Endothelial cell of umbilical vein (primary cell): Measurements from ENCODE around the gene OR2AG2. TPM values are rescaled to one million over a fixed set of nuclear protein-coding genes. Genes with fewer than 3 reads are reported as not detected.

Source experiments
- BruUV-seq: library from RNA; stranded (reverse); fragments of 400-500 nt; replicated peaks from 2 replicates; lab custom pipeline; 2021; lab: Mats Ljungman, UMichigan
- CTCF ChIA-PET: fragments of 300-600, 350-600 bp; sonication (Branson Sonifier 250); formaldehyde crosslinking; loops from one replicate; lab custom pipeline; 2021; ENCODE audit warnings: antibody characterized with exemption, inconsistent platforms; lab: Charles Lee
- POLR2A ChIA-PET: fragments of 300-600, 350-600 bp; sonication (Branson Sonifier 250); formaldehyde crosslinking; loops from one replicate; lab custom pipeline; 2021; ENCODE audit warnings: antibody characterized with exemption, inconsistent platforms; lab: Charles Lee
- DNase-seq: peaks from one replicate; pipeline ENCODE4 v3.0.0-alpha.2; 2011; ENCODE audit warnings: low read depth, low spot score
- FAIRE-seq: peaks from 2 replicates; lab custom pipeline; 2011; peaks lifted over from hg19 to GRCh38; lab: Jason Lieb, UNC
- H2AFZ ChIP-seq: 2 replicates; pipeline ENCODE4 v1.6.0; 2012; ENCODE audit warnings: low read depth, low read length, control low read depth, inconsistent platforms
- H3K27ac ChIP-seq: 2 replicates; pipeline ENCODE4 v1.5.1; 2011; ENCODE audit warnings: low read depth, mild to moderate bottlenecking, control low read depth, low read length, moderate library complexity; ENCODE audit not compliant: insufficient read depth
- H3K27me3 ChIP-seq, 2 experiments: 2 replicates each; pipeline versions ENCODE4 v1.6.0 to v1.6.1; 2011; ENCODE audit warnings: low read length in 2 of 2, mixed read lengths in 1 of 2; ENCODE audit not compliant: control insufficient read depth in 2 of 2, insufficient read depth in 2 of 2
- H3K36me3 ChIP-seq, 2 experiments: 2 replicates in 1 of 2; 3 replicates in 1 of 2; pipeline ENCODE4 v1.5.1; 2011; ENCODE audit warnings: low read length in 2 of 2, mild to moderate bottlenecking in 1 of 2, moderate library complexity in 1 of 2; ENCODE audit not compliant: control insufficient read depth in 2 of 2, insufficient read depth in 2 of 2; ENCODE audit errors: extremely low read depth in 1 of 2
- H3K4me1 ChIP-seq: 3 replicates; pipeline ENCODE4 v1.5.1; 2011; ENCODE audit warnings: mild to moderate bottlenecking, low read length; ENCODE audit not compliant: control insufficient read depth, insufficient read depth; ENCODE audit errors: extremely low read depth
- H3K4me2 ChIP-seq: 2 replicates; pipeline ENCODE4 v1.6.1; 2011; ENCODE audit warnings: low read length, control low read depth, mixed read lengths; ENCODE audit not compliant: insufficient read depth
- H3K4me3 ChIP-seq, 3 experiments: fragments of 200-600 bp in 1 of 3; sonication (generic), shearing (Covaris generic) in 1 of 3; replicated peaks in 1 of 3; 2 replicates each; pipeline ENCODE4 v1.5.1; 2011 to 2016; ENCODE audit warnings: control low read depth in 3 of 3, low read length in 3 of 3, mild to moderate bottlenecking in 2 of 3, inconsistent platforms in 1 of 3, low read depth in 1 of 3, moderate library complexity in 1 of 3; ENCODE audit not compliant: insufficient read depth in 1 of 3
- H3K79me2 ChIP-seq: 2 replicates; pipeline ENCODE4 v1.6.0; 2012; ENCODE audit warnings: low read length, inconsistent platforms; ENCODE audit not compliant: control insufficient read depth, insufficient read depth
- H3K9ac ChIP-seq: replicated peaks from 2 replicates; pipeline ENCODE3; 2011; ENCODE audit warnings: low read length, control low read depth; ENCODE audit not compliant: insufficient read depth; ENCODE audit errors: extremely low read depth
- H3K9me1 ChIP-seq: replicated peaks from 3 replicates; pipeline ENCODE4 v1.6.0; 2011; ENCODE audit warnings: mild to moderate bottlenecking, low read length; ENCODE audit not compliant: control insufficient read depth, insufficient read depth; ENCODE audit errors: extremely low read depth
- H3K9me3 ChIP-seq: replicated peaks from 2 replicates; pipeline ENCODE4 v1.5.1; 2012; ENCODE audit warnings: low read length, inconsistent platforms; ENCODE audit not compliant: control insufficient read depth, insufficient read depth
- H4K20me1 ChIP-seq: replicated peaks from 2 replicates; pipeline ENCODE3; 2011; ENCODE audit warnings: mild to moderate bottlenecking, low read length; ENCODE audit not compliant: control insufficient read depth, insufficient read depth; ENCODE audit errors: extremely low read depth
- EZH2 ChIP-seq: IDR thresholded peaks from 2 replicates; pipeline ENCODE4 v1.6.1; 2012; ENCODE audit warnings: borderline replicate concordance, low read depth, mild to moderate bottlenecking, moderate library complexity, low read length, inconsistent platforms; ENCODE audit not compliant: severe bottlenecking
- FOS ChIP-seq: IDR thresholded peaks from 2 replicates; pipeline ENCODE4 v1.6.1; 2011; ENCODE audit warnings: mild to moderate bottlenecking, low read length, moderate library complexity, borderline replicate concordance; ENCODE audit not compliant: insufficient read depth
- GATA2 ChIP-seq: IDR thresholded peaks from 2 replicates; pipeline ENCODE4 v1.7.0; 2011; ENCODE audit warnings: low read depth, mild to moderate bottlenecking, moderate library complexity, mixed read lengths, low read length; ENCODE audit not compliant: insufficient read length, insufficient read depth
- JUN ChIP-seq: IDR thresholded peaks from 2 replicates; pipeline ENCODE4 v1.6.1; 2011; ENCODE audit warnings: borderline replicate concordance, low read depth; ENCODE audit not compliant: insufficient read length, insufficient read depth
- MYC ChIP-seq: IDR thresholded peaks from one replicate; pipeline ENCODE4 v1.6.1; 2011; ENCODE audit warnings: mild to moderate bottlenecking, low read depth, low read length
- POLR2A ChIP-seq: IDR thresholded peaks from 2 replicates; pipeline ENCODE4 v1.6.1; 2012; ENCODE audit warnings: low read depth, mild to moderate bottlenecking, control low read depth, low read length
- POLR2AphosphoS5 ChIP-seq: IDR thresholded peaks from 2 replicates; pipeline ENCODE4 v1.6.1; 2012; ENCODE audit warnings: low read depth, mild to moderate bottlenecking, control low read depth, low read length, moderate library complexity; ENCODE audit not compliant: insufficient read depth
- dilution Hi-C: fragments of 300-500 bp; cut with MboI; formaldehyde crosslinking; loops from one replicate; pipeline ENCODE4 v1.15.0; 2019; ENCODE audit warnings: low sequenced_read_pairs; ENCODE audit not compliant: extremely low pct_ligation_motif_present
- intact Hi-C: fragments of 100-400 bp; cut with micrococcal nuclease; formaldehyde crosslinking; loops from one replicate; pipeline ENCODE4 v1.10.0; 2022
- polyA plus RNA-seq, 4 experiments: library from polyadenylated mRNA; depleted of rRNA in 3 of 4; stranded (reverse) in 3 of 4; unstranded in 1 of 4; fragments of >200 nt; gene quantifications; 2 replicates each; pipeline versions ENCODE4 v1.2.1 to v1.2.3, GENCODE V29; 2011 to 2012; ENCODE audit warnings: missing spikeins in 1 of 4
- total RNA-seq: library from RNA; stranded (reverse); gene quantifications from 2 replicates; pipeline ENCODE4 v1.2.3, GENCODE V29; 2021
- TF ChIP-seq, protein P1 (sequence below), 2 donors: IDR thresholded peaks; 1 replicate in 1 of 2; 2 replicates in 1 of 2; pipeline ENCODE4 v1.5.1; 2011; ENCODE audit warnings: low read length in 2 of 2, mild to moderate bottlenecking in 2 of 2, moderate library complexity in 2 of 2, control low read depth in 1 of 2, inconsistent platforms in 1 of 2, low read depth in 1 of 2; ENCODE audit not compliant: insufficient read depth in 1 of 2; ENCODE audit errors: extremely low read depth in 1 of 2
- TF ChIP-seq, protein P2 (sequence below): IDR thresholded peaks from 2 replicates; pipeline ENCODE4 v1.6.1; 2011; ENCODE audit not compliant: insufficient read depth, insufficient read length

Gene OR2AG2
- total and polyA plus RNA-seq, 2 donors (not counting 3 experiments of a cell fraction or from before 2014, with no cell fraction given), result 0.18 to 0.33 TPM

DNA sequence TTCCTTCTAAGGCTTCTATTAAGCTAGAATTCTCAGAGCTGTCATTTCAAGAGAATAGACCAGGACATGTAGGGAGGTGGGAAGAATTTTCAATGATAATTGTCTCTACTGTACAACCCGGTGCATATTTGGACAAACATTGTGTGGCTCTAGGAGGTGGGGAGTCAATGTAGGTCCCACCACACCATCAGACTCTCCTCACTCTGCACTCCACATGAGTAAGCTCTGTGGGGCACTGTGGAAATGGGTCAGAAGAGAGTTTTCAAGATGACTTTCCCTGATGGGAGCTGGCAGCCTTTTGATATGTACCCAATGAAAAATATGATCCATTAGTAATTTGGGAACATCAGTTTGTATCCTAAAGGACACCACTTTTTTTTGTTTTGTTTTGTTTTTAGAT is 33.2 kb downstream of the OR2AG2 start:
- FAIRE-seq, result no peak
- no peak for DNase-seq
- H3K9ac ChIP-seq, result no peak overlapping the region
- no peak overlapping the region for H3K27ac ChIP-seq
- H2AFZ ChIP-seq, result no peak overlapping the region
- no peaks in the 10 kb centered on the region for H4K20me1 ChIP-seq
- no peaks in the 10 kb centered on the region for H3K79me2 ChIP-seq
- H3K9me3 ChIP-seq, result no peaks in the 10 kb centered on the region
- intact Hi-C loops (loop anchor here (1.0 to 5.0 kb wide), 2 partner anchors 19 to 36 kb away; no protein-coding TSS in a partner anchor), dilution Hi-C loops (no loop called here)
- TF ChIP-seq POLR2AphosphoS5 (no peak), FOS (no peak), POLR2A (no peak), MYC (no peak), GATA2 (no peak), JUN (no peak), EZH2 (no peak)
- TF ChIP-seq, protein P1, sequence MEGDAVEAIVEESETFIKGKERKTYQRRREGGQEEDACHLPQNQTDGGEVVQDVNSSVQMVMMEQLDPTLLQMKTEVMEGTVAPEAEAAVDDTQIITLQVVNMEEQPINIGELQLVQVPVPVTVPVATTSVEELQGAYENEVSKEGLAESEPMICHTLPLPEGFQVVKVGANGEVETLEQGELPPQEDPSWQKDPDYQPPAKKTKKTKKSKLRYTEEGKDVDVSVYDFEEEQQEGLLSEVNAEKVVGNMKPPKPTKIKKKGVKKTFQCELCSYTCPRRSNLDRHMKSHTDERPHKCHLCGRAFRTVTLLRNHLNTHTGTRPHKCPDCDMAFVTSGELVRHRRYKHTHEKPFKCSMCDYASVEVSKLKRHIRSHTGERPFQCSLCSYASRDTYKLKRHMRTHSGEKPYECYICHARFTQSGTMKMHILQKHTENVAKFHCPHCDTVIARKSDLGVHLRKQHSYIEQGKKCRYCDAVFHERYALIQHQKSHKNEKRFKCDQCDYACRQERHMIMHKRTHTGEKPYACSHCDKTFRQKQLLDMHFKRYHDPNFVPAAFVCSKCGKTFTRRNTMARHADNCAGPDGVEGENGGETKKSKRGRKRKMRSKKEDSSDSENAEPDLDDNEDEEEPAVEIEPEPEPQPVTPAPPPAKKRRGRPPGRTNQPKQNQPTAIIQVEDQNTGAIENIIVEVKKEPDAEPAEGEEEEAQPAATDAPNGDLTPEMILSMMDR (IDR thresholded peaks at IDR 0.05; ENCODE audit: extremely low read depth in 1 of 2, insufficient read depth in 1 of 2, low read depth in 1 of 2, low read length in 2 of 2), result no peak
- TF ChIP-seq, protein P2, sequence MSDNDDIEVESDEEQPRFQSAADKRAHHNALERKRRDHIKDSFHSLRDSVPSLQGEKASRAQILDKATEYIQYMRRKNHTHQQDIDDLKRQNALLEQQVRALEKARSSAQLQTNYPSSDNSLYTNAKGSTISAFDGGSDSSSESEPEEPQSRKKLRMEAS, result no peak
- no peaks in the 10 kb centered on the region for H3K9me1 ChIP-seq
- peaks cover 0 to 3% of the 10 kb centered on the region in 2 experiments for H3K27me3 ChIP-seq
- no peaks in the 10 kb centered on the region for H3K36me3 ChIP-seq
- H3K4me1 ChIP-seq, result peaks cover 12% of the 10 kb centered on the region
- POLR2A ChIA-PET, result no interaction called here
- BruUV-seq, result no TSS peak
- no peak overlapping the region for H3K4me2 ChIP-seq
- CTCF ChIA-PET, result interaction anchor here (1.0 to 17.3 kb wide), 8 partner anchors 10 to 214 kb away, joined by 3 to 391 read pairs (median 7); no protein-coding TSS in a partner anchor
- no peak overlapping the region for H3K4me3 ChIP-seq
